22Rv1 (cell line): Measurements from ENCODE around the gene STXBP6.

Experiments
- H3K27ac ChIP-seq: fragments of 450-650 bp; 2 replicates; pipeline ENCODE4 v1.5.1; 2017
- ZFX ChIP-seq: fragments of 450-650 bp; IDR thresholded peaks from 2 replicates; pipeline ENCODE4 v1.6.1; 2017; ENCODE audit warnings: antibody characterized with exemption, borderline replicate concordance
- TF ChIP-seq, protein P1 (sequence below): fragments of 450-650 bp; IDR thresholded peaks from 2 replicates; pipeline ENCODE4 v1.5.1; 2017; ENCODE audit warnings: mild to moderate bottlenecking

STXBP6 gene

DNA sequence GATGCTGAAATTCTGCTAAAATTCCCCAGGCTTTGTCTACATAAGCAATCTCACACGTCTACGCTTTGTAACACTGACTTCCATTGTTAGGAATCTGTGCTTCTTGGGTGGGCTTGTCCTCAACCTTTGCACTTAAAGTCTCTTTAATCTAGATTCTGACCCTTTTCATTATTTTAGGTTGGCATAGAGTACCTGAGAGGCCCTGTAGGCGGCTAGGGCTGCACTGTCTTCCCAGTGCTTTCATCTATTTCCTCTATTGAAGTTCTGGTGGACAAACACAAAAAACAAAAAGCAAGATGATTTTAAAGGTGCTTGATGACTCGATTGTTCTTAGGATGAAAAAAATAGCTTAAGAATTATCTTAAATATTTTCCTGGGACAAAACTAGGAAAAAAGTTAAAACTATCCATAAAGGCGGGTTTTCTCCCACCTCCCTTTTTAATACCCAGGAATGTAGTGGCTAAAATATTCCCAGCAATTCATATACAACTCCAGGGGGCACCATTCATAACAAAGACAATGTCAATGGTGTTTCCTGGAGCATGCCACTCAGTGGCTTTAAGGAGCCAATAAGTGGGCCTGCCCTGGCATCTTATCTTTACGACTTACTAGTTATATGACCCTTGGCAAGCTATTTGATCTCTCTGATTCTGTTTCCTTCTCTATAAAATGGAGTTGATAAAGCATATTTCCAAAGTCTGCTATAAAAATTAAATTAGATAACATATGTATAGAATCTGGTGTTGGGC, 197.5 kb downstream of the STXBP6 start:
- no peak overlapping the region for H3K27ac ChIP-seq
- no peak for TF ChIP-seq ZFX
- TF ChIP-seq, protein P1, sequence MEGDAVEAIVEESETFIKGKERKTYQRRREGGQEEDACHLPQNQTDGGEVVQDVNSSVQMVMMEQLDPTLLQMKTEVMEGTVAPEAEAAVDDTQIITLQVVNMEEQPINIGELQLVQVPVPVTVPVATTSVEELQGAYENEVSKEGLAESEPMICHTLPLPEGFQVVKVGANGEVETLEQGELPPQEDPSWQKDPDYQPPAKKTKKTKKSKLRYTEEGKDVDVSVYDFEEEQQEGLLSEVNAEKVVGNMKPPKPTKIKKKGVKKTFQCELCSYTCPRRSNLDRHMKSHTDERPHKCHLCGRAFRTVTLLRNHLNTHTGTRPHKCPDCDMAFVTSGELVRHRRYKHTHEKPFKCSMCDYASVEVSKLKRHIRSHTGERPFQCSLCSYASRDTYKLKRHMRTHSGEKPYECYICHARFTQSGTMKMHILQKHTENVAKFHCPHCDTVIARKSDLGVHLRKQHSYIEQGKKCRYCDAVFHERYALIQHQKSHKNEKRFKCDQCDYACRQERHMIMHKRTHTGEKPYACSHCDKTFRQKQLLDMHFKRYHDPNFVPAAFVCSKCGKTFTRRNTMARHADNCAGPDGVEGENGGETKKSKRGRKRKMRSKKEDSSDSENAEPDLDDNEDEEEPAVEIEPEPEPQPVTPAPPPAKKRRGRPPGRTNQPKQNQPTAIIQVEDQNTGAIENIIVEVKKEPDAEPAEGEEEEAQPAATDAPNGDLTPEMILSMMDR, result peak; percentile 36

DNA sequence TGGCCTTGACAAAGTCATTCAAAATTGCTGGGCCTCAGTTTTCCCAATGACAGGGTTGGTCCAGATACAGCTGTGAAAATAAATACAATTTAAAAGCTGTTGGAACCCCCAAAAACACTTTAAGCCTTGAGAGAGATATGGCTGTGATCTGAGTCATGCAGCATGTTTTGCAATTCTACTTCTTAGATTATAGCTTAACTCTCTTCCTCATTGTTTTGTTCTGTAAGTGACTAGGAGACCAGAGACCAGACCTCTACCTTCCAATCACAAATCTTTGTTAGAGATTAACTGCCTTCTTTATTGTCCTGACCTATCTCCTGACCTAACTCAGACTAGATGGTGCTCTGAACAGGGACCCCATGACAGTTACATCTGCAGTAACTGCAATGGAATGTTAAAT, 198.1 kb downstream of the STXBP6 start:
- H3K27ac ChIP-seq, result no peak overlapping the region
- TF ChIP-seq, protein P1, result no peak
- no peak for TF ChIP-seq ZFX

DNA sequence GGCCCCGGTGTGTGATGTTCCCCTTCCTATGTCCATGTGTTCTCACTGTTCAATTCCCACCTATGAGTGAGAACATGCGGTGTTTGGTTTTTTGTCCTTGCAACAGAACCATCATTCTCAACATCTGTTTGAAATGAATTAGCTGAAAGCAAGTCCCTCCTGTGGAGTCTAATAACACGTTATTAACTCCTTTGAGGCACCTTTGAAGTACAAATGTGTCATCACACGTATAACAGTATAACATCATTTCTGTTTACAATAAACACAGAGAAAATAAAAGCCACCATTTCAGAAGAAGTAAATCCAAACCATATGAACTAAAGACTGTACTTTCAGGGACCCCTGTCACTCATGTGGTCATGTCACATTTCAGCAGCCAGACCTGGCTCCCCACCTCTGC, 198.5 kb downstream of the STXBP6 start:
- H3K27ac ChIP-seq, result no peak overlapping the region
- TF ChIP-seq, protein P1, result no peak
- TF ChIP-seq ZFX, result no peak

DNA sequence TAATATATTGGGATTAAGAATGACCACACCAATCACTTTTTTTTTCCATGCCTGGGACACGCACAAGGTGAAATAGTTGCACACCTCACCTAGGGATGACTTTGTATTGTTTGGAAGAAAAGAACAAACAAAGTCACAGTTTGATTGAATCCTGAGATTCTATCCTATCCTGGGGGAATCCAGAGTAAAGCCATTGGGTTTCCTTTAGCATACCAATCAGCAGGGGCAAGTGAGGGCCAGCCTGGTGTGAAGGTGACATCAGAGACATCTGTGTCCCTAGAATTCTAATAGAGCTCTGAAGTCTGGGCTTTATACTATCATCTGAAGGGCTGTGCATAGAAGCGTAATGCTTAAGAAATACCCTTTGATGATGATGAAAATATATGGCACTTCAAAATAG, 199.9 kb downstream of the STXBP6 start:
- no peak overlapping the region for H3K27ac ChIP-seq
- no peak for TF ChIP-seq ZFX
- TF ChIP-seq, protein P1, result no peak

DNA sequence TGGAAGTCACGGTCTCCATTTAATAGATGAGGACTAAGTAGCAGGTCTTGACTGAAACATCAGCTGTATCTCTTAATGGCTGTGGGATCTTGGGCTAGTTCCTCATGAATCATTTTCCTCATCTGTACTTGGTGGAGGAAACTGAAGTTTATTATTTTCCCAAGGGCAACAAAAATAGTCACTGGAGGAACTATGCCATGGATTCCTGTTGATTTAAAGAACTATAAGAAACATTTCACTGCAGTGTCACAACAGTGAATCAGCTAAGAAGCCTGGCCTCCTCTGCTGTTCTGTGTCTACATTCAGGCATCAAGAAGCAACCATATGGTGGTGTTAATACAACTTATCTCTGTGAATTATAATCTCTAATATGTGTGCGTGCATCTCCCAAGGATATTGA, 200.5 kb downstream of the STXBP6 start:
- no peak for TF ChIP-seq ZFX
- TF ChIP-seq, protein P1, result no peak
- H3K27ac ChIP-seq, result no peak overlapping the region

DNA sequence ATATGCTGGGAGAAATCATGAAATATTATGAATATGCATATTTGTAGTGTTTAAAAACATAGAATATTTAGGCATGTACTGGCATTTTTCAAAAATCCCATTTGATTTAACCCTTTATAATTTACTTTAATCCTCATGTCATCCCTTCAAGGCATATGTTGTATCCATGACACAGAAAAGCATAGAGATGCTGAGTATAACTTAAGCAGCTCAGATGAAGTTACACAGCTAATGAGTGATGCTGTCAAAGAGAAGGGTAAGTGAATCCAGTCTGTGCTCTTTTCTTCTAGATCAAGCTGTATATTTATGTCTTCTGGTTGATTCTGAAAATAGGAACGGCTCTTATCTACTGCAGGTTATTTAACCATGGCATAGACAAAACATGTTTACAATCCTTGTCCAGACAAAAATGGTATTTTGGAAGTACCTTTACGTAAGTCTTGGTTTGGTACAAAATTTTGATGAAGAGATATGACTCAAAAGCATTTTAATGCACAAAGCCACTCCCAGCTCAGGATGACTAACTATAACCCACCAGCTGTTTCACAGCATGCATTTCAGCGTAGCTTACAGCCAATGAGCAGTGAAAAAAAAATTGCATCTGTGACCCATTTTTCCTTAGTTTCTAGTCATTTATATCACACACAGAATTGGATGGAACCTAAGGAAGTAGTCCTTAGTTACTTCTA, 201.7 kb downstream of the STXBP6 start:
- H3K27ac ChIP-seq, result no peak overlapping the region
- TF ChIP-seq, protein P1, result no peak
- no peak for TF ChIP-seq ZFX

DNA sequence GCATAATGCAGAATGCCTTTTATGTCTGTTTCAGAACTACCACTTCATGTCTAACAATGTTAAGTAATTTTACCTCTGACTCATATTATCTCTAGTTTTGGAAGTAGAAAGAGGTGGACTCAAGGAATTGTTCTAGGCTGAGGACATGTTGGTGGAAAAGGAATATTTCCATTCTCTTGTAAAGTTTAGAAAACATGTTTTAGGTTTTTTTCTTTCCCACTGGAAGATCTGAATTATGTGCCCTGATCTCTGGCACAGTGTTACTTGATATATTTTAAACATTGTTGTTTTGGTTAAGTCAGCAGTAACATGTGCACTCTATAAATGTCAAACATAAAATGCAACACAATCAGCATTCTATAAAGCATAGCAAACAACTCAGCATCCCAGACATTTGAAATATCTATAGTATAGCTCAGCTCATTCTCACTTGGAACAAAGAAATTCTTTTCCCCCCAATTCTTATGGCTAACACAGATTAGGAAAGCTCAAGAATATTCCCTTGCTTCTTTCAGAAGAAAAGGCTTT, 202.3 kb downstream of the STXBP6 start:
- TF ChIP-seq, protein P1, result no peak
- no peak for TF ChIP-seq ZFX
- H3K27ac ChIP-seq, result no peak overlapping the region
